ENCODE measurements around the gene SULF2. TPM values are rescaled to one million over a fixed set of nuclear protein-coding genes. Genes with fewer than 3 reads are reported as not detected.

Gene SULF2
- total RNA-seq, 2 donors from 2014 or later = 75.7 to 146 TPM

DNA sequence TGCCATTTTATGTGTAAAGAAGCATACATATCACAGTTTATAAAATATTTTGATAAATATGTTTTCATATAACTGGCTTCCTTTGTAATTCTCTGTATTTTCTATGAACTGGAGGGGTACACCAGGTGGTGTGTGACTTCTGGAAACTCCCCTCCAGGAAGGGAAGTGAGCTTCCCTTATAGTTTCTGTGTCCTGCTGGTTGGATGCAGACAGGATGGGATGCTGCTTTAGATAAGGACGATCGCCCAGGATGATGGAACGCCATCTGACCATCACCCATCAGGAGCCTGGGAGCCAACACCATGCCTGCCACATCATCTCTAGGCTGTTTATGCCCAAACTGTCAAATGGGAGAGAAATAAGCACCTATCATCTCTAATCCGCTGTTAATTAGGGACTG is 66.1 kb downstream of the SULF2 start:
- Mint-ChIP-seq H3K9me3 (peaks cover 14% of the 10 kb centered on the region), H3K27ac (no peak overlapping the region), H3K36me3 (ENCODE audit: low read depth) (peaks cover 46% of the 10 kb centered on the region), H3K4me1 (peaks cover 9% of the 10 kb centered on the region), H3K4me3 (no peak overlapping the region), H3K27me3 (ENCODE audit: insufficient read depth) (no peaks in the 10 kb centered on the region)
- DNase-seq = no peak
- TF ChIP-seq, protein P1, sequence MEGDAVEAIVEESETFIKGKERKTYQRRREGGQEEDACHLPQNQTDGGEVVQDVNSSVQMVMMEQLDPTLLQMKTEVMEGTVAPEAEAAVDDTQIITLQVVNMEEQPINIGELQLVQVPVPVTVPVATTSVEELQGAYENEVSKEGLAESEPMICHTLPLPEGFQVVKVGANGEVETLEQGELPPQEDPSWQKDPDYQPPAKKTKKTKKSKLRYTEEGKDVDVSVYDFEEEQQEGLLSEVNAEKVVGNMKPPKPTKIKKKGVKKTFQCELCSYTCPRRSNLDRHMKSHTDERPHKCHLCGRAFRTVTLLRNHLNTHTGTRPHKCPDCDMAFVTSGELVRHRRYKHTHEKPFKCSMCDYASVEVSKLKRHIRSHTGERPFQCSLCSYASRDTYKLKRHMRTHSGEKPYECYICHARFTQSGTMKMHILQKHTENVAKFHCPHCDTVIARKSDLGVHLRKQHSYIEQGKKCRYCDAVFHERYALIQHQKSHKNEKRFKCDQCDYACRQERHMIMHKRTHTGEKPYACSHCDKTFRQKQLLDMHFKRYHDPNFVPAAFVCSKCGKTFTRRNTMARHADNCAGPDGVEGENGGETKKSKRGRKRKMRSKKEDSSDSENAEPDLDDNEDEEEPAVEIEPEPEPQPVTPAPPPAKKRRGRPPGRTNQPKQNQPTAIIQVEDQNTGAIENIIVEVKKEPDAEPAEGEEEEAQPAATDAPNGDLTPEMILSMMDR (conservative IDR thresholded peaks at IDR 0.05) = no peak
- peaks cover 55% of the 10 kb centered on the region for H3K36me3 ChIP-seq (ENCODE audit: control insufficient read depth, insufficient read depth, low read length)
- H3K27ac ChIP-seq (ENCODE audit: low read depth, low read length) = no peak overlapping the region
- H3K9ac ChIP-seq (ENCODE audit: extremely low read depth, low read length, poor library complexity, severe bottlenecking) = no peak overlapping the region
- H3K4me3 ChIP-seq (ENCODE audit: low read length) = no peak overlapping the region
- peaks cover 7% of the 10 kb centered on the region for H3K4me1 ChIP-seq (ENCODE audit: control insufficient read depth, insufficient read depth, low read length)
- no peaks in the 10 kb centered on the region for H3K27me3 ChIP-seq (ENCODE audit: control insufficient read depth, insufficient read depth, low read length, poor library complexity, severe bottlenecking)
- WGBS, 2 experiments (ENCODE audit: insufficient coverage in 1 of 2, insufficient read length in 1 of 2) = 88 to 95% methylated on average over 1 to 4 of the region's 4 CpGs
- H3K9me3 ChIP-seq (ENCODE audit: control insufficient read depth, low read length) = peaks cover 10% of the 10 kb centered on the region

DNA sequence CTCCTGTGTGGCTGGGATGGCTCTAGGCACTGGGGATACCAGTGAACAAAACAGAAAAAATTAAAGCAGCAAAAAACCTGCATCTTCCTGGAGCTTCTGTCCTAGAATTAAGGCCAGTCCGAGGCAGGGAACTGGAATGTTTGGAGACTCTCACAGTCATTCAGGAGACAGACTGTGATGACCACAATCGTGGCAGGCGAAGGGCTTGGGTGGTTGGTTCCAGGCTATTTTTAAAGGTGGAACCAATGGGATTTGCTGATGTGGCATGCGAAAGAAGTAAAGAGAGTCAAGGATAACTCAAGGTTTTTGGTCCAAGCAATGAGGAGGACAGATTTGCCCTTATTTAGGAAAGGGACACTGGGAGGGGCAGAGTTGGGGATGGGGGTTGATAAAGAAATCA is 66.9 kb downstream of the SULF2 start:
- Histone ChIP-seq H3K27ac (ENCODE audit: low read depth, low read length) (no peak overlapping the region), H3K9me3 (ENCODE audit: control insufficient read depth, low read length) (peaks cover 4% of the 10 kb centered on the region), H3K36me3 (ENCODE audit: control insufficient read depth, insufficient read depth, low read length) (peaks cover 55% of the 10 kb centered on the region), H3K4me3 (ENCODE audit: low read length) (no peak overlapping the region), H3K27me3 (ENCODE audit: control insufficient read depth, insufficient read depth, low read length, poor library complexity, severe bottlenecking) (no peaks in the 10 kb centered on the region), H3K4me1 (ENCODE audit: control insufficient read depth, insufficient read depth, low read length) (peaks cover 7% of the 10 kb centered on the region), H3K9ac (ENCODE audit: extremely low read depth, low read length, poor library complexity, severe bottlenecking) (no peak overlapping the region)
- Mint-ChIP-seq H3K27ac (no peak overlapping the region), H3K36me3 (ENCODE audit: low read depth) (peaks cover 43% of the 10 kb centered on the region), H3K9me3 (peaks cover 8% of the 10 kb centered on the region), H3K27me3 (ENCODE audit: insufficient read depth) (no peaks in the 10 kb centered on the region), H3K4me1 (peaks cover 9% of the 10 kb centered on the region), H3K4me3 (no peak overlapping the region)
- TF ChIP-seq, protein P1 (conservative IDR thresholded peaks at IDR 0.05) = no peak
- WGBS, 2 experiments (ENCODE audit: insufficient coverage in 1 of 2, insufficient read length in 1 of 2) = 82 to 90% methylated on average over 4 of the region's 4 CpGs
- DNase-seq = no peak

DNA sequence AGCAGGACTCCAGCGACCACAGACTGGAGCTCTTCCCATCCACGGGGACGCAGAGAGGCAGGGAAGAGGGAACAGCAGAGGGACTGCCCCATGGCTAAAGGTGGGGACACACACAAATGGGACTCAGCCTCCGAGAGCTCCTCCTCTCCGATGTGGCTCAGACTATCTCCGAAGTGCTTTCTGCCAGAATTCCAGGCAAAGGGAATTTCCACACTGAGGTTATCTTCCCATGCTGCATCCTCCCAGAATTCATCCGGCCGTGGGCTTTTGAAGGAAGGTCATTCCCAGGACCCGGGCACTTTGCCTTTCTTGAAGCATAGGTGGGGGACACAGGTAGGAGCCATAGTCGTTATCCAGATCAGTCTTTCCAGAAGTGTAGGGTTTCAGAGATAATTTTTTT is 67.9 kb downstream of the SULF2 start:
- no peaks in the 10 kb centered on the region for H3K27me3 Mint-ChIP-seq (ENCODE audit: insufficient read depth)

More for the DNA sequence above, 67.9 kb downstream of the SULF2 start:
- WGBS, 2 experiments (ENCODE audit: insufficient coverage in 1 of 2, insufficient read length in 1 of 2) = 90 to 92% methylated on average over 8 to 10 of the region's 10 CpGs
- Mint-ChIP-seq H3K4me3 (no peak overlapping the region), H3K4me1 (peaks cover 9% of the 10 kb centered on the region), H3K27ac (no peak overlapping the region), H3K9me3 (peaks cover 3% of the 10 kb centered on the region), H3K36me3 (ENCODE audit: low read depth) (peaks cover 36% of the 10 kb centered on the region)
- Histone ChIP-seq H3K4me1 (ENCODE audit: control insufficient read depth, insufficient read depth, low read length) (peaks cover 7% of the 10 kb centered on the region), H3K27me3 (ENCODE audit: control insufficient read depth, insufficient read depth, low read length, poor library complexity, severe bottlenecking) (no peaks in the 10 kb centered on the region), H3K27ac (ENCODE audit: low read depth, low read length) (no peak overlapping the region), H3K4me3 (ENCODE audit: low read length) (no peak overlapping the region), H3K36me3 (ENCODE audit: control insufficient read depth, insufficient read depth, low read length) (peaks cover 48% of the 10 kb centered on the region), H3K9ac (ENCODE audit: extremely low read depth, low read length, poor library complexity, severe bottlenecking) (no peak overlapping the region), H3K9me3 (ENCODE audit: control insufficient read depth, low read length) (no peaks in the 10 kb centered on the region)
- no peak for DNase-seq
- TF ChIP-seq, protein P1 (conservative IDR thresholded peaks at IDR 0.05) = no peak

All from endodermal cell (in vitro differentiated cells).